Transverse colon (tissue), 4 donors: Measurements from ENCODE around the gene GDPD5. TPM values are rescaled to one million over a fixed set of nuclear protein-coding genes. Genes with fewer than 3 reads are reported as not detected.

Experiments used
- DNase-seq: peaks from one replicate; pipeline ENCODE4 v3.0.0-alpha.2; 2019
- H3K27ac ChIP-seq, 4 donors: fragments of 200-600 bp; sonication (generic); 2 replicates each; pipeline ENCODE4 v1.5.1; 2016 to 2018; ENCODE audit warnings: inconsistent platforms in 4 of 4
- H3K27me3 ChIP-seq: fragments of 200-600 bp; sonication (generic); 2 replicates; pipeline ENCODE4 v1.5.1; 2017; ENCODE audit warnings: inconsistent platforms
- H3K36me3 ChIP-seq, 4 donors: fragments of 200-600 bp; sonication (generic); 2 replicates each; pipeline ENCODE4 v1.5.1; 2017 to 2019; ENCODE audit warnings: inconsistent platforms in 4 of 4
- H3K4me1 ChIP-seq, 4 donors: fragments of 200-600 bp; sonication (generic); 2 replicates each; pipeline ENCODE4 v1.5.1; 2017 to 2020; ENCODE audit warnings: inconsistent platforms in 4 of 4
- H3K4me3 ChIP-seq, 4 donors: fragments of 200-600 bp; sonication (generic); 1 replicate in 1 of 4; 2 replicates in 3 of 4; pipeline versions ENCODE4 v1.5.1 to v1.6.1; 2017 to 2019; ENCODE audit warnings: inconsistent platforms in 4 of 4
- H3K9me3 ChIP-seq, 2 donors: fragments of 200-600 bp; sonication (generic); 2 replicates each; pipeline ENCODE4 v1.5.1; 2017 to 2019; ENCODE audit warnings: inconsistent platforms in 2 of 2
- EP300 ChIP-seq: sonication (generic); formaldehyde crosslinking; IDR thresholded peaks from one replicate; pipeline ENCODE4 v1.6.1; 2017; ENCODE audit warnings: antibody characterized with exemption, low read depth
- POLR2A ChIP-seq: fragments of 450-650 bp; IDR thresholded peaks from one replicate; pipeline ENCODE4 v1.6.1; 2016; ENCODE audit warnings: antibody characterized with exemption, mild to moderate bottlenecking, moderate library complexity
- WGBS, 2 donors: methylation state at CpG; one replicate each; pipeline ENCODE4 v1.1.5; 2018; ENCODE audit warnings: low coverage in 1 of 2; 5-methylcytosine and 5-hydroxymethylcytosine counted together
- in situ Hi-C, 4 donors: fragments of 200-750 bp; cut with MboI; loops; one replicate each; pipeline versions ENCODE4 v1.15.0 to v1.15.1; 2017; ENCODE audit warnings: low sequenced_read_pairs in 3 of 4, low pct_ligation_motif_present in 1 of 4, low pct_unique_long_range_greater_than_20kb in 1 of 4
- intact Hi-C: fragments of 100-400 bp; cut with DNase I; formaldehyde crosslinking; loops from one replicate; pipeline ENCODE4 v1.15.1; 2023; ENCODE audit warnings: low total_unique reads
- small RNA-seq, 4 donors: library from RNA; depleted of rRNA; stranded (forward); fragments of <200 nt; gene quantifications; one replicate each; pipeline ENCODE3, GENCODE V24; 2016
- total RNA-seq, 4 donors: library from RNA; depleted of rRNA; stranded (reverse); fragments of >200 nt; gene quantifications; one replicate each; pipeline ENCODE4 v1.1.0, GENCODE V29; 2016
- TF ChIP-seq, protein P1 (sequence below), 5 experiments: fragments of 200-600 bp in 3 of 5; fragments of 450-650 bp in 2 of 5; sonication (generic) in 3 of 5; IDR thresholded peaks; 1 replicate in 2 of 5; 2 replicates in 3 of 5; pipeline ENCODE4 v1.5.1; 2016 to 2017; ENCODE audit warnings: antibody characterized with exemption in 5 of 5, inconsistent platforms in 3 of 5, mild to moderate bottlenecking in 2 of 5, moderate library complexity in 1 of 5

GDPD5 gene
- total RNA-seq, 4 donors from 2014 or later: 3.7 to 10.1 (median 7.1) TPM; not detected in 1

DNA sequence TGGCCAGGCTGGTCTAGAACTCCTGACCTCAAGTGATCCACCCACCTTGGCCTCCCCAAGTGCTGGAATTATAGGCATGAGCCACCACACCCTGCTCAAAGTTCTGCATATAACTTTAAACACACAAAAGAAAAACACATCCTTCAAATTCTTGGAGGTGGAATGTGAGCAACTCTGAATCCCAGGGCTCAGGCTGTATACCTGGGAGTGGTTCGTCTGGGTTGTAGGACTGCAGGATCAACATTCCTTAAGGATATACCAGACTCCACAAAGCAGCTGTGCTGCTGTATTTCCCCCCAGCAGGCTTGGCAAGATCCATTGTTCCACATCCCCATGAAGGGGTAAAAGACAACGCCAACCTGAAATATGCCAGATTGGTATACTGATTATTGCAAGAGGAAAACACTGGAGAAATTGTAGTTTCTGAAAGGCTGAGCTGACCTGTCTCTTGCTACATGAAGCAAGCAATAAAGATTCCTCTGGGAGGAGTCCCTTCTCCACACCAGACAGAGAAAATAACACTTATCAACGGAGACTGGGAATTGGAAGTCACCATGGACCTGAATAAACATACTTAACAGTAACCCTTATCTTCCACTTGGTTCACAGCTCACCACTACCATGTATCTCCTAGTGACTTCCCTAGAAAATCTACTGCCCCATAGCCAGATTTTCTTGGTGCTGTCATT lies 138.7 kb downstream of the GDPD5 start:
- peak overlapping the region; percentile 51 to 75 (median 64) for H3K27ac ChIP-seq
- no peaks in the 10 kb centered on the region for H3K9me3 ChIP-seq
- H3K27me3 ChIP-seq: no peaks in the 10 kb centered on the region
- TF ChIP-seq, protein P1, sequence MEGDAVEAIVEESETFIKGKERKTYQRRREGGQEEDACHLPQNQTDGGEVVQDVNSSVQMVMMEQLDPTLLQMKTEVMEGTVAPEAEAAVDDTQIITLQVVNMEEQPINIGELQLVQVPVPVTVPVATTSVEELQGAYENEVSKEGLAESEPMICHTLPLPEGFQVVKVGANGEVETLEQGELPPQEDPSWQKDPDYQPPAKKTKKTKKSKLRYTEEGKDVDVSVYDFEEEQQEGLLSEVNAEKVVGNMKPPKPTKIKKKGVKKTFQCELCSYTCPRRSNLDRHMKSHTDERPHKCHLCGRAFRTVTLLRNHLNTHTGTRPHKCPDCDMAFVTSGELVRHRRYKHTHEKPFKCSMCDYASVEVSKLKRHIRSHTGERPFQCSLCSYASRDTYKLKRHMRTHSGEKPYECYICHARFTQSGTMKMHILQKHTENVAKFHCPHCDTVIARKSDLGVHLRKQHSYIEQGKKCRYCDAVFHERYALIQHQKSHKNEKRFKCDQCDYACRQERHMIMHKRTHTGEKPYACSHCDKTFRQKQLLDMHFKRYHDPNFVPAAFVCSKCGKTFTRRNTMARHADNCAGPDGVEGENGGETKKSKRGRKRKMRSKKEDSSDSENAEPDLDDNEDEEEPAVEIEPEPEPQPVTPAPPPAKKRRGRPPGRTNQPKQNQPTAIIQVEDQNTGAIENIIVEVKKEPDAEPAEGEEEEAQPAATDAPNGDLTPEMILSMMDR (IDR thresholded peaks at IDR 0.05): no peak
- TF ChIP-seq POLR2A (no peak), EP300 (no peak)
- intact Hi-C loops (loop anchor here (1.0 to 10.0 kb wide), 2 partner anchors 107 to 1058 kb away; partner anchors contain the start of gene EMSY), in situ Hi-C loops (loop anchor here in 3 of 4 donors (5.0 to 10.0 kb wide), 3 partner anchors 52 to 112 kb away; no protein-coding TSS in a partner anchor)
- H3K4me3 ChIP-seq: no peak overlapping the region
- peaks cover 0 to 40% (median 18%) of the 10 kb centered on the region in 4 donors for H3K4me1 ChIP-seq
- no peaks in the 10 kb centered on the region for H3K36me3 ChIP-seq
- 20 to 32% methylated on average over 1 to 3 of the region's 3 CpGs for WGBS, 2 donors
- peak; percentile 52 for DNase-seq

Small RNA genes lying within 50 kb of the gene (small RNA-seq; reads per million reads assigned to genes)
- gene SNORD15A (0 reads per million in 4 donors), gene SNORD15B (73.0 to 245 (median 133) reads per million in 4 donors)

Other genes starting within 250 kb of the GDPD5 start
- gene ARRB1, start 174.3 kb downstream of the GDPD5 start, total RNA-seq: 10 to 100 TPM; 55.7 to 88.2 (median 78.0) TPM
- 1,000 to 10,000 TPM in 1 of 4 donors, 100 to 1,000 TPM in 3; 492 to 1,045 (median 813) TPM for gene RPS3, start 126.4 kb downstream of the GDPD5 start, total RNA-seq
- gene KLHL35, start 92.7 kb downstream of the GDPD5 start, total RNA-seq: under 1 TPM in 2 of 4 donors, not detected in 2; 0.27 to 0.32 TPM
- 100 to 1,000 TPM in 1 of 4 donors, 10 to 100 TPM in 3; 34.8 to 169 (median 76.0) TPM for gene SERPINH1, start 36.3 kb upstream of the GDPD5 start, total RNA-seq
- 1 to 10 TPM; 1.9 to 6.4 (median 3.0) TPM for gene MAP6, start 143.1 kb upstream of the GDPD5 start, total RNA-seq
- gene MOGAT2, start 191.9 kb upstream of the GDPD5 start, total RNA-seq: 100 to 1,000 TPM; 154 to 251 (median 183) TPM
- gene DGAT2, start 242.8 kb upstream of the GDPD5 start, total RNA-seq: 1 to 10 TPM in 2 of 4 donors, not detected in 2; 3.3 to 3.7 TPM